PC-9 (cell line): ENCODE measurements around the gene MEFV. TPM values are rescaled to one million over a fixed set of nuclear protein-coding genes. Genes with fewer than 3 reads are reported as not detected.

Experiments
- BruUV-seq: library from RNA; stranded (reverse); fragments of 400-500 nt; replicated peaks from 2 replicates; lab custom pipeline; 2021; lab: Mats Ljungman, UMichigan
- CTCF ChIA-PET: fragments of 300-600 bp; sonication (Branson Sonifier 250); formaldehyde crosslinking; loops from one replicate; lab custom pipeline; 2022; ENCODE audit warnings: antibody characterized with exemption; lab: Charles Lee
- POLR2A ChIA-PET: fragments of 300-600 bp; sonication (Branson Sonifier 250); formaldehyde crosslinking; loops from one replicate; lab custom pipeline; 2022; ENCODE audit warnings: antibody characterized with exemption; ENCODE audit not compliant: unreplicated experiment; lab: Charles Lee
- DNase-seq, 2 experiments: peaks; one replicate each; pipeline versions ENCODE4 v3.0.0 to v3.0.0-alpha.2; 2015 to 2022; ENCODE audit warnings: mixed read lengths in 1 of 2
- H2AFZ ChIP-seq: fragments of 200-600 bp; sonication (generic); 2 replicates; pipeline ENCODE4 v1.8.1; 2017; ENCODE audit warnings: antibody characterized with exemption
- H3F3A ChIP-seq: fragments of 200-600 bp; sonication (generic); 2 replicates; pipeline ENCODE4 v1.8.1; 2017; ENCODE audit warnings: antibody characterized with exemption, mild to moderate bottlenecking, low read depth; ENCODE audit not compliant: insufficient read depth
- H3K27ac ChIP-seq: fragments of 200-600 bp; sonication (generic); 2 replicates; pipeline ENCODE4 v1.6.1; 2016; ENCODE audit warnings: mixed run types
- H3K27me3 ChIP-seq: fragments of 200-600 bp; sonication (generic); 2 replicates; pipeline ENCODE4 v1.6.1; 2016; ENCODE audit warnings: low read depth, mixed run types; ENCODE audit not compliant: insufficient read depth
- H3K36me3 ChIP-seq: fragments of 200-600 bp; sonication (generic); 2 replicates; pipeline ENCODE4 v1.6.1; 2016; ENCODE audit warnings: low read depth, mixed run types
- H3K4me1 ChIP-seq: fragments of 200-600 bp; sonication (generic); replicated peaks from 2 replicates; pipeline ENCODE4 v1.6.1; 2016; ENCODE audit warnings: mixed run types; ENCODE audit not compliant: insufficient read depth
- H3K4me2 ChIP-seq: fragments of 200-600 bp; sonication (generic); 2 replicates; pipeline ENCODE4 v1.6.1; 2017; ENCODE audit warnings: mixed run types
- H3K4me3 ChIP-seq: fragments of 200-600 bp; sonication (generic); 2 replicates; pipeline ENCODE4 v1.6.1; 2016; ENCODE audit warnings: mixed run types
- H3K79me2 ChIP-seq: fragments of 200-600 bp; sonication (generic); 2 replicates; pipeline ENCODE4 v1.6.1; 2017; ENCODE audit warnings: low read depth, mixed run types
- H3K9me2 ChIP-seq: fragments of 200-600 bp; sonication (generic); 2 replicates; pipeline ENCODE4 v1.8.1; 2017; ENCODE audit warnings: mild to moderate bottlenecking; ENCODE audit not compliant: insufficient read depth
- H3K9me3 ChIP-seq: fragments of 200-600 bp; sonication (generic); 2 replicates; pipeline ENCODE4 v1.8.1; 2016; ENCODE audit warnings: low read depth; ENCODE audit not compliant: insufficient read depth
- H4K20me1 ChIP-seq: fragments of 200-600 bp; sonication (generic); 2 replicates; pipeline ENCODE4 v1.8.1; 2017; ENCODE audit not compliant: insufficient read depth
- CTCF ChIP-seq: fragments of 200-600 bp; sonication (generic); conservative IDR thresholded peaks from 2 replicates; pipeline ENCODE4 v1.6.1; 2017; ENCODE audit warnings: mixed run types, antibody characterized with exemption, mild to moderate bottlenecking, moderate library complexity
- EZH2 ChIP-seq: fragments of 200-600 bp; sonication (generic); IDR thresholded peaks from 2 replicates; pipeline ENCODE4 v1.8.0; 2017; ENCODE audit warnings: antibody characterized with exemption, low read depth
- intact Hi-C: fragments of 100-400 bp; cut with micrococcal nuclease; formaldehyde crosslinking; loops from one replicate; pipeline ENCODE4 v1.10.0; 2022; ENCODE audit not compliant: unreplicated experiment
- total RNA-seq: library from RNA; stranded (reverse); gene quantifications from 2 replicates; pipeline ENCODE4 v1.2.3, GENCODE V29; 2021

MEFV gene
- total RNA-seq, 1 experiment from 2014 or later = not detected

- intact Hi-C loops = no loop called here
- ChIA-PET CTCF (interaction anchor here (0.6 kb wide), 1 partner anchor 16 kb away, joined by 16 read pairs; no protein-coding TSS in a partner anchor), POLR2A (no interaction called here)
- H3K79me2 ChIP-seq = no peaks in the 10 kb centered on the region
- H3K27ac ChIP-seq = no peak overlapping the region
- H3K36me3 ChIP-seq = no peaks in the 10 kb centered on the region
- no TSS peak for BruUV-seq
- H3K9me3 ChIP-seq = no peaks in the 10 kb centered on the region
- no peaks in the 10 kb centered on the region for H3K4me1 ChIP-seq
- no peaks in the 10 kb centered on the region for H4K20me1 ChIP-seq
- no peak overlapping the region for H3K4me3 ChIP-seq
- no peaks in the 10 kb centered on the region; the same call in 1 of the 2 replicates for H3K27me3 ChIP-seq
- H3F3A ChIP-seq = peaks cover 11% of the 10 kb centered on the region; the same call in 1 of the 2 replicates
- DNase-seq = no peak
- H3K9me2 ChIP-seq = no peaks in the 10 kb centered on the region
- TF ChIP-seq EZH2 = no peak
- no peak for TF ChIP-seq CTCF
- no peak overlapping the region for H3K4me2 ChIP-seq
- H2AFZ ChIP-seq = no peak overlapping the region
These were observed 61.6 kb downstream of the MEFV start for GRCh38 chr16:3194792-3195191.

GRCh38 chr16:3193221-3194212, 62.9 kb downstream of the MEFV start:
- H3K27ac ChIP-seq = no peak overlapping the region
- ChIA-PET POLR2A (no interaction called here), CTCF (no interaction called here)
- H3K9me2 ChIP-seq = no peaks in the 10 kb centered on the region
- H3K36me3 ChIP-seq = no peaks in the 10 kb centered on the region
- intact Hi-C loops = no loop called here
- H4K20me1 ChIP-seq = no peaks in the 10 kb centered on the region
- H3F3A ChIP-seq = peaks cover 18% of the 10 kb centered on the region; the same call in 1 of the 2 replicates
- H3K27me3 ChIP-seq = no peaks in the 10 kb centered on the region; the same call in 1 of the 2 replicates
- DNase-seq = no peak
- no peaks in the 10 kb centered on the region for H3K79me2 ChIP-seq
- H3K9me3 ChIP-seq = no peaks in the 10 kb centered on the region
- H3K4me3 ChIP-seq = no peak overlapping the region
- H2AFZ ChIP-seq = no peak overlapping the region
- BruUV-seq = no TSS peak
- H3K4me2 ChIP-seq = no peak overlapping the region
- TF ChIP-seq CTCF (no peak), EZH2 (no peak)
- no peaks in the 10 kb centered on the region for H3K4me1 ChIP-seq

GRCh38 chr16:3192476-3193019, 63.9 kb downstream of the MEFV start:
- H3K36me3 ChIP-seq = no peaks in the 10 kb centered on the region
- POLR2A ChIA-PET = no interaction called here

More at GRCh38 chr16:3192476-3193019, 63.9 kb downstream of the MEFV start:
- Histone ChIP-seq H3K9me2 (no peaks in the 10 kb centered on the region), H3K4me2 (no peak overlapping the region), H2AFZ (no peak overlapping the region), H3F3A (peaks cover 21% of the 10 kb centered on the region; the same call in 1 of the 2 replicates), H3K27ac (no peak overlapping the region), H3K9me3 (no peaks in the 10 kb centered on the region), H3K4me1 (0 out of 2 replicates have a peak, but pooled peaks cover under 1% of the 10 kb centered on the region), H3K79me2 (no peaks in the 10 kb centered on the region), H3K4me3 (no peak overlapping the region), H4K20me1 (no peaks in the 10 kb centered on the region), H3K27me3 (no peaks in the 10 kb centered on the region; the same call in 1 of the 2 replicates)
- no peak for TF ChIP-seq EZH2
- no peak for TF ChIP-seq CTCF
- intact Hi-C loops = no loop called here
- DNase-seq = no peak
- no TSS peak for BruUV-seq
- CTCF ChIA-PET = interaction anchor here (0.6 kb wide), 1 partner anchor 208 kb away, joined by 3 read pairs; the partner anchor contains the start of genes ZNF174 and ZSCAN32

Other genes starting within 250 kb of the MEFV start
- 14.3 and 16.4 TPM in 2 replicates for gene CLDN9, start 243.7 kb downstream of the MEFV start, total RNA-seq
- 0.26 and 0.38 TPM in 2 replicates for gene CLDN6, start 238.4 kb downstream of the MEFV start, total RNA-seq
- gene TNFRSF12A, start 236.3 kb downstream of the MEFV start, total RNA-seq = 226 and 242 TPM in 2 replicates
- gene HCFC1R1, start 232.7 kb downstream of the MEFV start, total RNA-seq = 118 and 186 TPM in 2 replicates
- gene THOC6, start 232.6 kb downstream of the MEFV start, total RNA-seq = 69.9 and 109 TPM in 2 replicates
- gene BICDL2, start 219.7 kb downstream of the MEFV start, total RNA-seq = 57.9 and 68.7 TPM in 2 replicates
- gene MMP25, start 210.1 kb downstream of the MEFV start, total RNA-seq = 0.28 and 0.83 TPM in 2 replicates
- gene IL32, start 191.0 kb downstream of the MEFV start, total RNA-seq = 1.5 and 2.2 TPM in 2 replicates
- 0.23 TPM in 1 of 2 replicates, not detected in the other for gene ZSCAN10, start 157.3 kb downstream of the MEFV start, total RNA-seq
- gene ZNF205, start 144.0 kb downstream of the MEFV start, total RNA-seq = 17.4 and 18.0 TPM in 2 replicates
- gene ZNF213, start 121.6 kb downstream of the MEFV start, total RNA-seq = 15.9 and 17.7 TPM in 2 replicates
- gene OR1F1, start 68.4 kb downstream of the MEFV start, total RNA-seq = 1.2 and 1.4 TPM in 2 replicates
- 12.1 and 13.2 TPM in 2 replicates for gene ZNF200, start 21.5 kb downstream of the MEFV start, total RNA-seq
- gene ZNF263, start 26.9 kb upstream of the MEFV start, total RNA-seq = 36.8 and 49.8 TPM in 2 replicates
- 8.7 and 10.9 TPM in 2 replicates for gene TIGD7, start 48.8 kb upstream of the MEFV start, total RNA-seq
- gene ZNF75A, start 48.9 kb upstream of the MEFV start, total RNA-seq = 32.2 and 35.2 TPM in 2 replicates
- not detected in 2 replicates for gene OR2C1, start 99.3 kb upstream of the MEFV start, total RNA-seq
- gene ZSCAN32, start 144.4 kb upstream of the MEFV start, total RNA-seq = 15.5 and 16.4 TPM in 2 replicates
- 12.1 and 13.2 TPM in 2 replicates for gene ZNF174, start 144.6 kb upstream of the MEFV start, total RNA-seq
- 1.5 and 1.8 TPM in 2 replicates for gene ZNF597, start 186.9 kb upstream of the MEFV start, total RNA-seq
- gene NAA60, start 187.0 kb upstream of the MEFV start, total RNA-seq = 57.5 and 58.7 TPM in 2 replicates
- not detected in 2 replicates for gene C16orf90, start 238.9 kb upstream of the MEFV start, total RNA-seq
- 47.0 and 61.4 TPM in 2 replicates for gene CLUAP1, start 244.4 kb upstream of the MEFV start, total RNA-seq